WTC11 (cell line): ENCODE measurements around the gene SPTAN1. TPM values are rescaled to one million over a fixed set of nuclear protein-coding genes. Genes with fewer than 3 reads are reported as not detected.

Experiments used
- ATAC-seq: fragments of 200-7000 bp; cut with Tn5 transposase; 2 replicates; pipeline ENCODE4 v1.10.0; 2021; ENCODE audit warnings: mild to moderate bottlenecking, moderate library complexity
- CTCF ChIA-PET: fragments of 300-600 bp; sonication (Branson Sonifier 250); formaldehyde crosslinking; loops from one replicate; lab custom pipeline; 2021; ENCODE audit warnings: antibody characterized with exemption; lab: Charles Lee
- POLR2A ChIA-PET: fragments of 350-600 bp; sonication (Branson Sonifier 250); formaldehyde crosslinking; loops from one replicate; lab custom pipeline; 2021; ENCODE audit warnings: antibody characterized with exemption; lab: Charles Lee
- DNase-seq: peaks from one replicate; pipeline ENCODE4 v3.0.0; 2021; ENCODE audit warnings: low spot score
- H3K27ac Mint-ChIP-seq: 2 replicates; pipeline ENCODE4 v1.8.0; 2021; ENCODE audit warnings: mixed read lengths
- H3K27me3 Mint-ChIP-seq: 2 replicates; pipeline ENCODE4 v1.8.0; 2021; ENCODE audit warnings: low read depth, mild to moderate bottlenecking, moderate library complexity, mixed read lengths
- H3K36me3 Mint-ChIP-seq: 2 replicates; pipeline ENCODE4 v1.8.0; 2021; ENCODE audit warnings: mixed read lengths
- H3K4me1 Mint-ChIP-seq: 2 replicates; pipeline ENCODE4 v1.8.0; 2022; ENCODE audit warnings: mixed read lengths
- H3K4me3 Mint-ChIP-seq: 2 replicates; pipeline ENCODE4 v1.8.0; 2021; ENCODE audit warnings: mild to moderate bottlenecking, moderate library complexity, mixed read lengths
- H3K9me3 Mint-ChIP-seq: 2 replicates; pipeline ENCODE4 v1.8.0; 2021; ENCODE audit warnings: mixed read lengths
- AR ChIP-seq: fragments of 250-450 bp; sonication (Bioruptor Pico); IDR thresholded peaks from 2 replicates; pipeline ENCODE4 v1.9.0; 2021; ENCODE audit warnings: mild to moderate bottlenecking
- CREB1 ChIP-seq: sonication (generic); formaldehyde crosslinking; IDR thresholded peaks from 2 replicates; pipeline ENCODE4 v1.8.0; 2023; ENCODE audit warnings: mild to moderate bottlenecking, missing genetic modification reagents
- E2F1 ChIP-seq: sonication (generic); formaldehyde crosslinking; IDR thresholded peaks from 2 replicates; pipeline ENCODE4 v1.8.0; 2022; ENCODE audit warnings: mild to moderate bottlenecking, missing genetic modification reagents
- ELF4 ChIP-seq: sonication (generic); formaldehyde crosslinking; IDR thresholded peaks from 2 replicates; pipeline ENCODE4 v1.8.1; 2022; ENCODE audit warnings: low read depth, mild to moderate bottlenecking, moderate library complexity, missing genetic modification reagents
- EMX1 ChIP-seq: fragments of 250-450 bp; sonication (Bioruptor Pico); IDR thresholded peaks from 2 replicates; pipeline ENCODE4 v1.8.0; 2021; ENCODE audit warnings: mild to moderate bottlenecking
- JAZF1 ChIP-seq: fragments of 250-450 bp; sonication (Bioruptor Pico); IDR thresholded peaks from 2 replicates; pipeline ENCODE4 v1.9.0; 2021; ENCODE audit warnings: moderate library complexity, mild to moderate bottlenecking, inconsistent platforms
- JUN ChIP-seq: sonication (generic); formaldehyde crosslinking; IDR thresholded peaks from 2 replicates; pipeline ENCODE4 v1.8.0; 2023; ENCODE audit warnings: mild to moderate bottlenecking, missing genetic modification reagents
- KAT7 ChIP-seq: sonication (generic); formaldehyde crosslinking; IDR thresholded peaks from 2 replicates; pipeline ENCODE4 v1.8.1; 2023; ENCODE audit warnings: missing genetic modification reagents, mild to moderate bottlenecking, borderline replicate concordance
- ZNF219 ChIP-seq: sonication (generic); formaldehyde crosslinking; IDR thresholded peaks from 2 replicates; pipeline ENCODE4 v1.8.0; 2023; ENCODE audit warnings: missing genetic modification reagents, mild to moderate bottlenecking, borderline replicate concordance
- ZNF232 ChIP-seq: sonication (generic); formaldehyde crosslinking; IDR thresholded peaks from 2 replicates; pipeline ENCODE4 v1.8.0; 2022; ENCODE audit warnings: mild to moderate bottlenecking, missing genetic modification reagents
- ZNF425 ChIP-seq: fragments of 250-450 bp; sonication (Bioruptor Pico); conservative IDR thresholded peaks from 2 replicates; pipeline ENCODE4 v1.9.0; 2021; ENCODE audit warnings: mild to moderate bottlenecking
- total RNA-seq: library from RNA; stranded (reverse); gene quantifications from 3 replicates; pipeline ENCODE4 v1.2.3, GENCODE V29; 2021
- TF ChIP-seq, protein P1 (sequence below): sonication (generic); formaldehyde crosslinking; IDR thresholded peaks from 2 replicates; pipeline ENCODE4 v1.8.1; 2023; ENCODE audit warnings: mild to moderate bottlenecking, missing genetic modification reagents, borderline replicate concordance
- TF ChIP-seq, protein P2 (sequence below): sonication (generic); formaldehyde crosslinking; IDR thresholded peaks from 2 replicates; pipeline ENCODE4 v1.8.1; 2022; ENCODE audit warnings: mild to moderate bottlenecking, missing genetic modification reagents, moderate library complexity, borderline replicate concordance
- TF ChIP-seq, protein P3 (sequence below): fragments of 250-450 bp; sonication (Bioruptor Pico); IDR thresholded peaks from 2 replicates; pipeline ENCODE4 v1.9.0; 2021; ENCODE audit warnings: moderate library complexity, mild to moderate bottlenecking, inconsistent platforms, borderline replicate concordance

SPTAN1 gene
- total RNA-seq, 1 experiment from 2014 or later, result 255 TPM

DNA sequence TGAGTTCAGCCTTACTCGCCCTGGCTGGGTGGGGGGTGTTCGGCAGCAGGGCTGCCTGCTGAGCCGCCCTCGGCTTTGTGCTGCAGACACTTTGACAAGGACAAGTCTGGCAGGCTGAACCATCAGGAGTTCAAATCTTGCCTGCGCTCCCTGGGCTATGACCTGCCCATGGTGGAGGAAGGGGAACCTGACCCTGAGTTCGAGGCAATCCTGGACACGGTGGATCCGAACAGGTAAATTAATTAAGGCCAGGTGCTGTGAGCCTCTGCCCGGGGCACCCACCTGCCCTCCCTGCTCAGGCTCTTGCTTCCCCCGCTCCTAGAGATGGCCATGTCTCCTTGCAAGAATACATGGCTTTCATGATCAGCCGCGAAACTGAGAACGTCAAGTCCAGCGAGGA is 80.1 kb downstream of the SPTAN1 start (continued):
- TF ChIP-seq, protein P1, sequence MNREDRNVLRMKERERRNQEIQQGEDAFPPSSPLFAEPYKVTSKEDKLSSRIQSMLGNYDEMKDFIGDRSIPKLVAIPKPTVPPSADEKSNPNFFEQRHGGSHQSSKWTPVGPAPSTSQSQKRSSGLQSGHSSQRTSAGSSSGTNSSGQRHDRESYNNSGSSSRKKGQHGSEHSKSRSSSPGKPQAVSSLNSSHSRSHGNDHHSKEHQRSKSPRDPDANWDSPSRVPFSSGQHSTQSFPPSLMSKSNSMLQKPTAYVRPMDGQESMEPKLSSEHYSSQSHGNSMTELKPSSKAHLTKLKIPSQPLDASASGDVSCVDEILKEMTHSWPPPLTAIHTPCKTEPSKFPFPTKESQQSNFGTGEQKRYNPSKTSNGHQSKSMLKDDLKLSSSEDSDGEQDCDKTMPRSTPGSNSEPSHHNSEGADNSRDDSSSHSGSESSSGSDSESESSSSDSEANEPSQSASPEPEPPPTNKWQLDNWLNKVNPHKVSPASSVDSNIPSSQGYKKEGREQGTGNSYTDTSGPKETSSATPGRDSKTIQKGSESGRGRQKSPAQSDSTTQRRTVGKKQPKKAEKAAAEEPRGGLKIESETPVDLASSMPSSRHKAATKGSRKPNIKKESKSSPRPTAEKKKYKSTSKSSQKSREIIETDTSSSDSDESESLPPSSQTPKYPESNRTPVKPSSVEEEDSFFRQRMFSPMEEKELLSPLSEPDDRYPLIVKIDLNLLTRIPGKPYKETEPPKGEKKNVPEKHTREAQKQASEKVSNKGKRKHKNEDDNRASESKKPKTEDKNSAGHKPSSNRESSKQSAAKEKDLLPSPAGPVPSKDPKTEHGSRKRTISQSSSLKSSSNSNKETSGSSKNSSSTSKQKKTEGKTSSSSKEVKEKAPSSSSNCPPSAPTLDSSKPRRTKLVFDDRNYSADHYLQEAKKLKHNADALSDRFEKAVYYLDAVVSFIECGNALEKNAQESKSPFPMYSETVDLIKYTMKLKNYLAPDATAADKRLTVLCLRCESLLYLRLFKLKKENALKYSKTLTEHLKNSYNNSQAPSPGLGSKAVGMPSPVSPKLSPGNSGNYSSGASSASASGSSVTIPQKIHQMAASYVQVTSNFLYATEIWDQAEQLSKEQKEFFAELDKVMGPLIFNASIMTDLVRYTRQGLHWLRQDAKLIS (CRISPR knock-in tag), result no peak
- TF ChIP-seq, protein P2, sequence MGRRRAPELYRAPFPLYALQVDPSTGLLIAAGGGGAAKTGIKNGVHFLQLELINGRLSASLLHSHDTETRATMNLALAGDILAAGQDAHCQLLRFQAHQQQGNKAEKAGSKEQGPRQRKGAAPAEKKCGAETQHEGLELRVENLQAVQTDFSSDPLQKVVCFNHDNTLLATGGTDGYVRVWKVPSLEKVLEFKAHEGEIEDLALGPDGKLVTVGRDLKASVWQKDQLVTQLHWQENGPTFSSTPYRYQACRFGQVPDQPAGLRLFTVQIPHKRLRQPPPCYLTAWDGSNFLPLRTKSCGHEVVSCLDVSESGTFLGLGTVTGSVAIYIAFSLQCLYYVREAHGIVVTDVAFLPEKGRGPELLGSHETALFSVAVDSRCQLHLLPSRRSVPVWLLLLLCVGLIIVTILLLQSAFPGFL (CRISPR knock-in tag), result no peak
- TF ChIP-seq, protein P3, sequence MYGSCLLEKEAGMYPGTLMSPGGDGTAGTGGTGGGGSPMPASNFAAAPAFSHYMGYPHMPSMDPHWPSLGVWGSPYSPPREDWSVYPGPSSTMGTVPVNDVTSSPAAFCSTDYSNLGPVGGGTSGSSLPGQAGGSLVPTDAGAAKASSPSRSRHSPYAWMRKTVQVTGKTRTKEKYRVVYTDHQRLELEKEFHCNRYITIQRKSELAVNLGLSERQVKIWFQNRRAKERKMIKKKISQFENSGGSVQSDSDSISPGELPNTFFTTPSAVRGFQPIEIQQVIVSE (CRISPR knock-in tag), result no peak
- TF ChIP-seq ZNF232 (CRISPR knock-in tag), result no peak
- no peak for TF ChIP-seq EMX1 (CRISPR knock-in tag)
- TF ChIP-seq AR (CRISPR knock-in tag), result no peak
- TF ChIP-seq CREB1 (CRISPR knock-in tag), result no peak
- no peak for TF ChIP-seq ZNF425 (CRISPR knock-in tag)

- ATAC-seq (no peak), DNase-seq (no peak)
- Mint-ChIP-seq H3K27me3 (no peaks in the 10 kb centered on the region), H3K9me3 (no peaks in the 10 kb centered on the region), H3K4me1 (peaks cover 3% of the 10 kb centered on the region; the same call in 1 of the 2 replicates), H3K36me3 (peaks cover 34% of the 10 kb centered on the region), H3K4me3 (no peak overlapping the region), H3K27ac (peak overlapping the region; percentile 82; the same call in 1 of the 2 replicates)
- TF ChIP-seq JUN (CRISPR knock-in tag) (no peak), JAZF1 (CRISPR knock-in tag) (no peak), KAT7 (CRISPR knock-in tag) (no peak), ELF4 (CRISPR knock-in tag) (no peak), E2F1 (CRISPR knock-in tag) (no peak), ZNF219 (CRISPR knock-in tag) (no peak)
- ChIA-PET CTCF (interaction anchor here (0.7 kb wide), 1 partner anchor 8 kb away, joined by 3 read pairs; no protein-coding TSS in a partner anchor), POLR2A (no interaction called here)
These were observed 80.7 kb downstream of the SPTAN1 start for GRCh38 chr9:128633057-128633456.
